GM18519 (cell line): Measurements from ENCODE around the gene YIF1B.
"Not testable (repeated sequence)": the region's sequence is repeated elsewhere in the genome, so short reads cannot be mapped to it uniquely, and the experiment has no call there.

Experiments
- ATAC-seq: cut with Tn5 transposase; IDR thresholded peaks from one replicate; pipeline ENCODE4 v1.9.1; 2021; ENCODE audit warnings: mild to moderate bottlenecking, moderate library complexity; ENCODE audit not compliant: unreplicated experiment, low FRiP score

The YIF1B gene, protein sequence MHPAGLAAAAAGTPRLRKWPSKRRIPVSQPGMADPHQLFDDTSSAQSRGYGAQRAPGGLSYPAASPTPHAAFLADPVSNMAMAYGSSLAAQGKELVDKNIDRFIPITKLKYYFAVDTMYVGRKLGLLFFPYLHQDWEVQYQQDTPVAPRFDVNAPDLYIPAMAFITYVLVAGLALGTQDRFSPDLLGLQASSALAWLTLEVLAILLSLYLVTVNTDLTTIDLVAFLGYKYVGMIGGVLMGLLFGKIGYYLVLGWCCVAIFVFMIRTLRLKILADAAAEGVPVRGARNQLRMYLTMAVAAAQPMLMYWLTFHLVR

DNA sequence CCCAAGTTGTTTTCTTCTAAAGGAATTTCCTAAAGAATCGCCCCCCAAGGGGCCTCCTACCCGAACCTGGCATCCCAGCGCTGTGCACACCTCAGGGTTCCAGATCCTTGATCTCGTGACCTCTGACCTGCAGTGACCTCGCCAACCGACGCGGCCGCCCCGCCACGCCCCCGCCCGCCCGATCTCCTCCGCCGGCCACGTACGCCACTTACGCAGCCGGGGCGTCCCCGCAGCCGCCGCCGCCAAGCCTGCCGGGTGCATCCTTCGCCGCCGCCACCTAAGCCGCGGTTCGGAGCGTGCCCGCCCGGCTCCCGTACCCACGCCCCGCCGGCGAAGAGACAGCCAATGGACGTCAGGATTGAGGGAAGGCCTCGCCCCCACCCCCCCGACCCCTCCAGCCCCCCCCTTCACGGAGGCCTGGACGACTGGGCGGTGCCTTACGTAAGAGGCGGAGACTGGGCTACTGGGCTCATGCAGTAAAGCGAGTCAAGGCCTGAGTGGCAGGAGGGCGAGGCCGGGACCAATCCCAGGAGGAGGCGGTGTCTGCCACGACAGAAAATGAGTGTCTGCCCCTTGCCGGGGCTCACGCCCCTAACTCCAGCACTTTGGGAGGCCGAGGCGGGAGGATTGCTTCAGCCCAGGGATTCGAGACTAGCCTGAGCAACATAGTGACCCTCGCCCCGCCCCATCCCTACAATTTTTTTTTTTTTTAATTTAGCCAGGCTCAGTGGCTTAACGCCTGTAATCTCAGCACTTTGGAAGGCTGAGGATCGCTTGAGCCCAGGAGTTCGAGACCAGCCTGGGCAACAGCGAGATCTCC lies at the start of gene YIF1B:
YIF1B (minus strand) TSS at position 291 of the 820 bp plus-strand sequence; CDS start at position 261, 30 bp downstream.
- peak; percentile 68 for ATAC-seq

DNA sequence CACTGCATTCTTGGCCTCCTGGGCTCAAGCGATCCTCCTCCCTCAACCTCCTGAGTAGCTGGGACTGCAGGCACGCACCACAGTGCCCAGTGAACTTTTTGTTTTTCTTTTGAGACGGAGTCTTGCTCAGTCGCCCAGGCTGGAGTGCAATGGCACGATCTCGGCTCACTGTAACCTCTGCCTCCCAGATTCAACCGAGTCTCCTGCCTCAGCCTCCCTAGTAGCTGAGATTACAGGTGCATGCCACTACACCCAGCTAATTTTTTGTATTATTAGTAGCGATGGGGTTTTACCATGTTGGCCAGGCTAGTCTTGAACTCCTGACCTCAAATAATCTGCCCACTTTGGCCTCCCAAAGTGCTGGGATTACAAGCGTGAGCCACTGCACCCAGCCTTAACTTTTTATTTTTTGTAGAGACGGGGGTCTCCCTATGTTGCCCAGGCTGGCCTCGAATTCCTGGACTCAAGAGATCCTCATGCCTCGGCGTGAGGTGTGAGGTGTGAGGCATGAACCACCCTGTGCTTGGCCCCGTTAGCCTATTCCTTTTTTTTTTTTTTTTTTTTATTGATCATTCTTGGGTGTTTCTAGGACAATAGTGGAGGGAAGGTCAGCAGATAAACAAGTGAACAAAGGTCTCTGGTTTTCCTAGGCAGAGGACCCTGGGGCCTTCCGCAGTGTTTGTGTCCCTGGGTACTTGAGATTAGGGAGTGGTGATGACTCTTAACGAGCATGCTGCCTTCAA lies 47.4 kb upstream of the YIF1B start:
- not testable (repeated sequence) for ATAC-seq

DNA sequence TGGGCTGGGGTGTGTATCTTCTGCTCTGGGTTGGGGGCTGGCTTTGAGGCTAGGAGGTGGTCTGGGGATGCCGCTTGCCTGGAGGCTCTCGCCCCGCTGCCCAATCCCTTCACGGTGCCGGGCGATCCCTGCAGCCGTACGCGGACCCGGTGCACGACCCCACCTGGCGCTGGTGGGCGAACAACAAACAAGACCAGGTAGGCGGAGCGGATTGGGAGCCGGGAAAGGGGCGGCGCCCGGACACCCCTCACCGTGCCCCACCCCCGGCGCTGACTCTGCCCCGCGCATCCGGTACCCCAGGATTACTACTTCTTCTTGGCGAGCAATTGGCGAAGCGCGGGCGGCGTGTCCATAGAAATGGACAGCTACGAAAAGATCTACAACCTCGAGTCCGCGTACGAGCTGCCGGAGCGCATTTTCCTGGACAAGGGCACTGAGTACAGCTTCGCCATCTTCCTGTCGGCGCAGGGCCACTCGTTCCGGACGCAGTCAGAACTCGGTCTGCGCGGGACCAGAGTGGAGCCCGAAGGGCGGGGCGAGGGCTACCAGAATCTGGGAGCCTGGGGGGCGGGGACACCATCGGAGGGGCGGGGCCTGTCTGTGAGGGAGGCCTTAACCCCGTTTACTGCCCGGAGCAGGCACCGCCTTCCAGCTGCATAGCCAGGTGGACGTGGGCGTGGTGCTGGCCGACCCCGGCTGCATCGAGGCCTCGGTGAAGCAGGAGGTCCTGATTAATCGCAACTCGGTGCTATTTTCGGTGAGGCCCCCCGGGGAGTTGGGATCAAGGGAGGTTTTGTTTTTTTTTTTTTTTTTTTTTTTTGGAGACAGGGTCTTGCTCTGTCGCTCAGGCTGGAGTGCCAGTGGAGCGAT lies 46.6 kb upstream of the YIF1B start:
- no peak for ATAC-seq

DNA sequence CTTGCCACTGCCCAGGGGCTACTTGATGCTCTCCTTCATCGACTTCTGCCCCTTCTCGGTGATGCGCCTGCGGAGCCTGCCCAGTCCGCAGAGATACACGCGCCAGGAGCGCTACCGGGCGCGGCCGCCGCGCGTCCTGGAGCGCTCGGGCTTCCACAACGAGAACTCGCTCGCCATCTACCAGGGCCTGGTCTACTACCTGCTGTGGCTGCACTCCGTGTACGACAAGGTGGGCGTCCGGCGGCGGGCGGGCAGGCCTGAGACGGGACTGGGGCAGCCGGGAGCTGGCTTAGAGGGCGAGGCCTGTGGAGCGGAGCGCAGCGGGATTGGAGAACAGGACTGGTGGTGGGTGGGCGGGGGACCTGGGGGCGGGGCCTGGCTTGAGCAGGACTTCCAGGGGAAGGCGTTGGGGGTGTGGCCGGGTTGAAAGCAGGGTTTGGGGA lies 45.9 kb upstream of the YIF1B start:
- no peak for ATAC-seq

DNA sequence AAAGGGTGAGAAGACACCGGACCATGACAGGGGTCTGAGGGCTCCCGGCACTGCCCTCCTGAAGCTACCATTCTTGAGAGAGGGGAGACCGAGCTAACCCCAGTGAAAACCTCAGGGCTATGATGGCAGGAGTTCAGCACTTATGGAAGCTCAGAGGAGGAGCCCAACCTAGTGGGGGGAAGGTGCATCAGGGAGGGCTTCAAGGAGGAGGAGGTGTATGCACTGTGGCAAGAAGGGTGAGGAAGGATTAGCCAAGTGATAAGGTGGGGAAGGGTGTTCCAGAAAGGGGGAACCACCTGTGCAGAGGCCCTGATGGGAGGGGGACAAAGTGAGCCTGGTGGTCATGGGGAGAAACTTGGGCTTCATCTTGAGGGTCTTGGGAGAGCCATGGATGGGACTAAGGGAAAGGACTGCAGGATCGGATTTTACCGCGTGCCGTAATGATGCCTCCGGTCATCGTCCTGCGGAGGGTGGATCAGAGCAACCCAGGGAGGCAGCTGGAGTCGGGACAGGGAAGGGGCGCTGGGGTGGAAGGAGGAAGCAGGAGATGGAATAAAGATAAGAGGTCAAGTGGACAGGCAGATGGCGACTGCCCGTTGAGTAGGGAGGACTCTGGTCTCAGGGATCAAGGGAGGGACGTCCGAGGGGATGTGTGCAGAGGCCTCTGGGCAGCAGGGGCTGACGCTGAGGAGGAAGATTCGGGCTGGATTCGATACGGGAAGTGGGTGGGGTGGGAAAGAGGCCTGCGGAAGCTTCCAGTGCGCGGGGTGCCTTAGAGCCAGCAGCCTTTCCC lies 45.3 kb upstream of the YIF1B start:
- no peak for ATAC-seq

DNA sequence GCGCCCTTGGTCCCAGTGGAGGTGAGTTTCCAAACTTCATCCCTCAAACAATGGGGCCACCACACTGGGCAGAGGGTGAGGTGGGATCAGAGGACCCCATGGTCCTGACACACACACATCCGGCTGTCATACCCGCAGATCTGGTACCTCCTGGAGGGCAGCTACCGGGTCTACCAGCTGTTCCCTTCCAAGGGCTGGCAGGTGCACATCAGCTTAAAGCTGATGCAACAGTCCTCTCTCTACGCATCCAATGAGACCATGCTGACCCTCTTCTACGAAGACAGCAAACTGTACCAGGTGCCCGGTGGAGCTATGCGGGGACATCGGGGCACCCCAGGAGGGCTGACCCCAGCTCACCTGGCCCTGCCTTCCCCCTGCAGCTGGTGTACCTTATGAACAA lies 44.6 kb upstream of the YIF1B start:
- no peak for ATAC-seq

DNA sequence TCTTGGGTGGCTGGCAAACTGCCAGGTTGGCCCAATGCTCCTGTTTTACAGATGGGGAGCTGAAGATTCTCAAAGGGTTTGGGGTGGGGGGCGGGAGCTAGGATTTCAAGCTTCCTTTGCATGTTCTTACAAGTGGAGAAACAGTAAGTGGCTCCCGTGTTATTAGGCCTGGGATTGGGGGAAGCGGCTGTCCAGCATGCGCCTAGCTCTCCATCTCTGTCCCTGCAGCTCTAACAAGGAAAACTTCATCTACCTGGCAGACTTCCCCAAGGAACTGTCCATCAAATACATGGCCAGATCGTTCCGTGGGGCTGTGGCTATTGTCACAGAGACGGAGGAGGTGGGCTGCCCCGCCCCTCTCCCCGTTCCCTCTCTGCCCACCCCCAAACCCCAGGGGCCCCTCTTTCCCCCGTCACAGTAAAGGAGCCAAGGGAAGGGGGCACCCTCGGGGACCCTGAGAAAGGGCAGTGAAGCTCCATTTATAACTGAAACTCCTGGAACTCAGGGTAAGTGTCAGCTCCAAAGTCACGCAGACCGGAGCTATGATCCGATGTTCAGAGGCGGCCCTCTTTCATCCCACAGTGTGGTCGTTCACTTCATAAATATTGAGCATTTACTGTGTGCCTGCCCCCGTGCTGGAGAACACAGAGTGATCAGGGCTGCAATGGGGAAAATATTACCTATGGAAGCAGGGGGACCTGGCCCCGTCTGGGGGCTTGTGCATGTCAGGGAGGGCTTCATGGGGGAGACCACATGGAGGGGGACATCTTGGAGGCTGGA lies 43.7 kb upstream of the YIF1B start:
- ATAC-seq, result no peak

DNA sequence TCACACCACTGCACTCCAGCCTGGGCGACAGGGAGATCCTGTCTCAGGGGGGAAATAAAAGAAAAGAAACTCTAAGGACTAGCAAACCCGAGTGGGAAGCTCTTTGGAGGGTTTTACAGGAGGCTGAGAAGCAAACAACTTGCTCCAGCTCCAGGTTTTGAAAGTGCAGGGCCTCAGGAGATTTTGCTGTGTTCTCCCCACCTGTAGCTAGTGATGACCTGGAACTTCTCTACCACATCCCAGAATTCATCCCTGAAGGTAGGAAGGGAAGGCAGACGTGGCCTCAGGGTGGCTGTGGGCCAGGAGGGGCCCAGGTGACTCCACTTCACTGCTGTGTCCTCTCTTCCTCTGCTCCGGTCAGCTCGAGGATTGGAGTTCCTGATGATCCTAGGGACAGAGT lies 42.3 kb upstream of the YIF1B start:
- no peak for ATAC-seq

DNA sequence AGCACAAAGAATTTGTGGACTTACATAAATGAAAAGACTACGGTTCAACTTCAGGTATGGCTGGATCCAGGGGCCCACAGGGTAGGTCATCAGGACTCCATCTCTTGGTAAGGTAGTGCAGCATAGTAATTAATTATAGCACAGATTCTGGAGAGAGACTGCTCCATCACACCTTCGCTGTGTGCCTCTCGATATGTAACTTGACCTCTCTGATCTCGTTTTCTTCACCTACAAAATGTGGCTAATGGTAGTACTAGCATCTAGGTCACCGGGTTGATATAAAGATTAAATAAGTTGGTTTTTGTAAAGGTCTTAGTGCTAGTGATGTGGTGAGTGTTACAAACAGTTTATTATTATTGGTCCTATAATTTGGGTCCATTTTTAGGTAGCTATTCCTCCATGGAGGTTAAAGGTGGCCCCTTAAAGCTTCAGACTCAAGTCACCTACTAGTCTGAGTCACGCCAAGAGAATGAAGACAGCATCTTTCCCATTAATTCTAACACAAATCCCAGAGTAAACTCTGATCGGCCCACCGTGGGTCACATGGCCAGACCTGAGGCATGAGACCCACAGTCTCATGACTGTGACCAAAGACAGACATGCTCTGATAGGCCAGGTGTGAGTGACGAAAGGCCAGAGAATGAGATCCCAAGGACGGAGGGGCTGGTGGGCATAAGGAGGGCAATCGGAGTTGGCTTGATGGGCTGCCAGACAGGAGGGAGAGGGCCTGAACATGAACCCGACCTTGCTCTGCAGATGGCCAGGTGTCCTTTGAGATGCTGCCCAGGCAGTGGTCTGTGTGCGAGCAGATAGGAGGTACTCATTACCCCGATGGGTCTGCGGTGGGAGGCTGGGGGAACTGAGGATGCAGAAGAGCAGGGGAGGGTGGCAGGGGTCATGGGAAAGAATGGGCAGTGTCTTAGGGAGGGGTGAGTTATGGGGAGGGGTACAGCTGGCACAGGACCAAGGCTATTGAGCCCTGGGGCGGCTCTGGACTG lies 40.3 kb upstream of the YIF1B start:
- ATAC-seq, result no peak

DNA sequence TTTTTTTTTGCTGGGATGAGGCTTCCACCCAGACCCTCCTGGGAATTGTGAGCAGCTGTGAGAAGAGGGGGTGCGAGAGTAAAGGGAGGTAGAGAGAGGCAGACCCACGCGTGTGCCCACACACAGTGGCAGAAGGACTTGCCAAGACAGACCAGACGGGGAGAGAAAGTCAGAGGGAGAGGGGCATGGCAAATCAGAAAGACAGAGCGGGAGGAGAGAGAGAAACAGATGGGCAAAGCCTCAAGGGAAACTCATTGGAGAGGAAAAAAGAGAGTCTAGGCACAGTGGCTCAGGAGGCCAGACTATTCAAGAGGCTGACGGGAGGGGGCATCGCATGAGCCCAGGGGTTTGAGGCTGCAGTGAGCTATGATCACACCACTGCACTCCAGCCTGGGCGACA lies 36.9 kb upstream of the YIF1B start:
- no peak for ATAC-seq

DNA sequence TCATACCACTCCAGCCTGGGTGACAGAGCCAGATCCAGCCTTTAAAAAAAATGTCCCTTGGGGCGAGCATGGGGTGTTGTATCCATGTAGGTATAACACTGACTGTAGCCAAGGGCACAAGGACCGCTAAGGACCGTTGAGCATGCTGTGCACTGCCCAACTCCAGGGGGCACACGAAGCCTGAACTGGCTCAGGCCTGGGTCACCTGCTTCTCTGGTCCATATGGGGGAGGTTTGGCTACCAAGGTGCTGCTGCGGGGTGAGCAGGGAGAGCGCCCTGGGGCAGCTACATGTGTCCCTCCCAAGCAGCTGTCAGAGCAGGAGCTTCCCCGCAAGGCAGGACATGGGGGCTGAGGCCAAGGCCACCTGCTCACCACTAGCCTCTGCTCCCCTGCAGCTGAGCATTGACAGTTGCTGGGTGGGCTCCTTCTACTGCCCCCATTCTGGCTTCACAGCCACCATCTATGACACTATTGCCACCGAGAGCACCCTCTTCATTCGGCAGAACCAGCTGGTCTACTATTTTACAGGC lies 36.2 kb upstream of the YIF1B start:
- no peak for ATAC-seq

DNA sequence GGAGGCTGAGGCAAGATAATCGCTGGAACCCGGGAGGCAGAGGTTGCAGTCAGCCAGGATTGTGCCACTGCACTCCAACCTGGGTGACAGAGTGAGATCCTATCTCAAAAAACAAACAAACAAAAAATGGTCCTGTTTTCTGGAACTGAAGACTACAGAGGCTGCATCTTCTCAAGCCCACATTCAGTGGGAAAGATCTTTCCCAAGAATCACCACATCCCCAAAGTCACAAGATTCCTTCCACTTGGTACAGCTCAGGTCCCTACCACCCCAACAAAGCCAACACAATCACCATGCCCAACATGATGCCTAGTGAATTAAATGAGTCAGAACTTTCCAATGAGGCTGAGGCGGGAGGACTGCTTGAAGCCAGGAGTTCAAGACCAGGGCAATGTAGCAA lies 35.1 kb upstream of the YIF1B start:
- ATAC-seq, result no peak

DNA sequence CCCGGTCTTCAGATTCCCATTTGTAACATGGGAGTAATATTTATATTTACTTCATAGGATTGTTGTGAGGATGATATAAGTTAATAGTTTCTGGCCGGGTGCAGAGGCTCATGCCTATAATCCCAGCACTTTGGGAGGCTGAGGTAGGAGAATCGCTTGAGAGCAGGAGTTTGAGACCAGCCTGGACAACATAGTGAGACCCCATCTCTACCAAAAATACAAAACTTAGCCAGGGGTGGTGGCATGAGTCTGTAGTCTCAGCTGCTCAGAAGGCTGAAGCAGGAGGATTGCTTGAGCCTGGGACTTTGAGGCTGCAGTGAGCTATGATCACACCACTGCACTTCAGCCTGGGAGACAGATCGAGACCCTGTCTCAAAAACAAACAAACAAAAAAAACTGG lies 31.1 kb upstream of the YIF1B start:
- ATAC-seq, result no peak

DNA sequence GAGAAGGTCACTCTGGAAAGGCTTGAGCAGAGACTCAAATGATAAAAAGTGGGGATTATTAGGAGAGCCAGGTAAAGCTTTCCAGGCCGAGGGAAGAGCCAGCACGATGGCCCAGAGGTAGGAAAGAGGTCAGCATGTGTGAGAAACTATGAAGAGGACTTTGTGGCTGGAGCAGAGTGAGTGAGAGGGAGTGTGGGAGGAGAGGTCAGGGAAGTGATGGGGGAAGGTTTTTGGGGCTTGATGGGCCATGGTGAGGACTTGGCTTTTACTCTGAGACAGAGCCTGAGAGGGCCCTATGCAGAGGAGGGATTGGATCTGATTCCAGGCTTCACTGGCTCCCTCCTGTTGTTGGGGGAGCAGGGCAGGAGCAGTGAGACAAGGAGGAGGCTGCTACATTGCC lies 25.2 kb upstream of the YIF1B start:
- no peak for ATAC-seq

DNA sequence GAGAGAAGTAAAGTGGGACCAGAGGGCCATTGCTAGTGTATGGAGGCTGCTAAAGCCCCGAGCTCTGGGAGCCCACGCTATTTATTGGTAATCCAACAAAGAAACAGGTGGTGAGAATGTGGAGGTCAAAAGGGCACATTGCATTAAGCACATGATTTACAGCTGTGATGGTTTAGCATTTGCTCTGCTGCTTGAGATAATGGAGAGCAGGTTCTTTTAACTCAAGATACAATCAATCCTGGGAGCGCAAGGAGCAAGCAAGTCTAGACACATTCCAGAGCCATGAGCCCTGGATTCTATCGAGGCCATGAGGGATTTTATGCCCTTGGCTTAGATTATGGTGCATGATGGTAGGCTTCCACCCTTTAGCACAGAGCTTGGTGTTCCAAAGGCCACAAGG lies 23.3 kb upstream of the YIF1B start:
- not testable (repeated sequence) for ATAC-seq

DNA sequence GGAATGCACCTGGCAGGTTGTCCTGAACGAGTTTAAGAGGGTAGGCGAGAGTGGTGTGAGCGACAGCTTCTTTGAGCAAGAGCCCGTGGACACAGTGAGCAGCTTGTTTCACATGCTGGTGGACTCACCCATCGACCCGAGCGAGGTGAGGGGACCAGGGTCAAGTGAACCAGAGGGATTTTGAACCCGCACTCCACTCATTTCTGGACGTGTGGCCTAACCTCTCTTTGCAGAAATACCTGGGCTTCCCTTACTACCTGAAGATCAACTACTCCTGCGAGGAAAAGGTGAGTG lies 21.6 kb upstream of the YIF1B start:
- ATAC-seq, result no peak

DNA sequence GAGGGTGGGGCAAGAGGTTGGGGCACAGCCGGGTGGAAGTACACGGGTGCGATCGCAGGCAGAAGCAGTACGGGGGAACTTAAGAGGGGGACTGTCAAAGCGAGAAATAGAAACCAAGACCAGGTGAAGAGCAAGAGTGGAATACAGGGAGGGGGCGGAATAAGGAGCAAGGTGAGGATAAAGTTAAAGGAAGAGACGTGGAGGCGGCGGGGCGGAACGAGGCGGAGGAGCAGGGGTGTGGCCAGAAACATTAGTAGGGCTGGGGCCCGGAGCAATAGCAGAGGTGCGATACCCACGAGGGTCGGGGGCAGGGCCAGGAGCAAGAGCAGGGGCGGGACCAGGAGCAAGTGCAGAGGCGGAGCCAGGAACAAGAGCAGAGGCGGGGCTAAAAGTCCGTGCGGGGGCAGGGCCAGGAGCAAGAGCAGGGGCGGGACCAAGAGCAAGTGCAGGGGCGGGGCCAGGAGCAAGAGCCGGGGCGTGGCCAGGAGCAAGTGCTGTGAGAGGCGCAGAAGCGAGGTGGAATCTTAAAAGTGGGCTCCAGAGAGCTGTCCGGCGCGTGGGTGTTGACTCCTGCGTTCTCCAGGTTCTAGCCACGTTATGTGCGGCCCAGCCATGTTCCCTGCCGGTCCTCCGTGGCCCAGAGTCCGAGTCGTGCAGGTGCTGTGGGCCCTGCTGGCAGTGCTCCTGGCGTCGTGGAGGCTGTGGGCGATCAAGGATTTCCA lies 21.1 kb upstream of the YIF1B start:
- peak; percentile 32 for ATAC-seq
